HPDE6-E6E7 (cell line): ENCODE results near the gene DDOST.

Source experiments
- DNase-seq: peaks from one replicate; pipeline ENCODE4 v3.0.0; 2011; ENCODE audit warnings: missing footprints; ENCODE audit errors: extremely low spot score

Gene DDOST

GRCh38 chr1:20660847-20661206 is 342 bp downstream of the DDOST start:
- DNase-seq = no peak

- no peak for DNase-seq
Observed at GRCh38 chr1:20660363-20660762, 806 bp downstream of the DDOST start.

- no peak for DNase-seq
Observed at GRCh38 chr1:20658166-20658915, 2.8 kb downstream of the DDOST start.

- DNase-seq = no peak
Observed at GRCh38 chr1:20657024-20657423, 4.1 kb downstream of the DDOST start.

- DNase-seq = no peak
Observed at GRCh38 chr1:20654104-20654690, 7.0 kb downstream of the DDOST start.

GRCh38 chr1:20652300-20652699 is 8.9 kb downstream of the DDOST start:
- DNase-seq = no peak

- no peak for DNase-seq
Observed at GRCh38 chr1:20648946-20649345, 12.2 kb downstream of the DDOST start.

GRCh38 chr1:20648438-20648837 is 12.7 kb downstream of the DDOST start:
- no peak for DNase-seq

GRCh38 chr1:20645414-20645813 is 15.8 kb downstream of the DDOST start:
- no peak for DNase-seq

GRCh38 chr1:20644416-20644815 is 16.8 kb downstream of the DDOST start:
- no peak for DNase-seq

- DNase-seq = no peak
Observed at GRCh38 chr1:20643080-20643479, 18.1 kb downstream of the DDOST start.

- no peak for DNase-seq
Observed at GRCh38 chr1:20641975-20642374, 19.2 kb downstream of the DDOST start.

GRCh38 chr1:20640183-20640597 is 21.0 kb downstream of the DDOST start:
- peak; percentile 54 for DNase-seq

- DNase-seq = no peak
Observed at GRCh38 chr1:20636785-20637347, 24.3 kb downstream of the DDOST start.

GRCh38 chr1:20634594-20635084 is 26.5 kb downstream of the DDOST start:
- DNase-seq = no peak

GRCh38 chr1:20634065-20634593 is 27.0 kb downstream of the DDOST start:
- no peak for DNase-seq

GRCh38 chr1:20633190-20634064 is 27.7 kb downstream of the DDOST start, which contains the start of gene PINK1:
Gene PINK1 (plus strand): TSS chr1:20633458. CDS start chr1:20633549, 91 bp downstream.
- peak; percentile 86 for DNase-seq

- DNase-seq = no peak
Observed at GRCh38 chr1:20632386-20632785, 28.8 kb downstream of the DDOST start.

- no peak for DNase-seq
Observed at GRCh38 chr1:20630729-20631128, 30.4 kb downstream of the DDOST start.

- DNase-seq = no peak
Observed at GRCh38 chr1:20626524-20626923, 34.6 kb downstream of the DDOST start.

GRCh38 chr1:20626098-20626427 is 35.1 kb downstream of the DDOST start:
- no peak for DNase-seq
